ENCODE data around the gene ANKRD50.

- TF ChIP-seq POLR2AphosphoS5 (IDR thresholded peaks at IDR 0.05) (no peak), POLR2A (IDR thresholded peaks at IDR 0.05) (no peak), CTCF (IDR thresholded peaks at IDR 0.05) (no peak)
Observed at GRCh38 chr4:124736526-124736925, 24.0 kb upstream of the ANKRD50 start.

Measured in suprapubic skin (tissue), 4 donors.